PC-9 (cell line): ENCODE results near the gene FRMPD2. TPM values are rescaled to one million over a fixed set of nuclear protein-coding genes. Genes with fewer than 3 reads are reported as not detected.

Experiments used
- BruUV-seq: library from RNA; stranded (reverse); fragments of 400-500 nt; replicated peaks from 2 replicates; lab custom pipeline; 2021; lab: Mats Ljungman, UMichigan
- CTCF ChIA-PET: fragments of 300-600 bp; sonication (Branson Sonifier 250); formaldehyde crosslinking; loops from one replicate; lab custom pipeline; 2022; ENCODE audit warnings: antibody characterized with exemption; lab: Charles Lee
- POLR2A ChIA-PET: fragments of 300-600 bp; sonication (Branson Sonifier 250); formaldehyde crosslinking; loops from one replicate; lab custom pipeline; 2022; ENCODE audit warnings: antibody characterized with exemption; ENCODE audit not compliant: unreplicated experiment; lab: Charles Lee
- DNase-seq, 2 experiments: peaks; one replicate each; pipeline versions ENCODE4 v3.0.0 to v3.0.0-alpha.2; 2015 to 2022; ENCODE audit warnings: mixed read lengths in 1 of 2
- H2AFZ ChIP-seq: fragments of 200-600 bp; sonication (generic); 2 replicates; pipeline ENCODE4 v1.8.1; 2017; ENCODE audit warnings: antibody characterized with exemption
- H3F3A ChIP-seq: fragments of 200-600 bp; sonication (generic); 2 replicates; pipeline ENCODE4 v1.8.1; 2017; ENCODE audit warnings: antibody characterized with exemption, mild to moderate bottlenecking, low read depth; ENCODE audit not compliant: insufficient read depth
- H3K27ac ChIP-seq: fragments of 200-600 bp; sonication (generic); 2 replicates; pipeline ENCODE4 v1.6.1; 2016; ENCODE audit warnings: mixed run types
- H3K27me3 ChIP-seq: fragments of 200-600 bp; sonication (generic); 2 replicates; pipeline ENCODE4 v1.6.1; 2016; ENCODE audit warnings: low read depth, mixed run types; ENCODE audit not compliant: insufficient read depth
- H3K36me3 ChIP-seq: fragments of 200-600 bp; sonication (generic); 2 replicates; pipeline ENCODE4 v1.6.1; 2016; ENCODE audit warnings: low read depth, mixed run types
- H3K4me1 ChIP-seq: fragments of 200-600 bp; sonication (generic); replicated peaks from 2 replicates; pipeline ENCODE4 v1.6.1; 2016; ENCODE audit warnings: mixed run types; ENCODE audit not compliant: insufficient read depth
- H3K4me2 ChIP-seq: fragments of 200-600 bp; sonication (generic); 2 replicates; pipeline ENCODE4 v1.6.1; 2017; ENCODE audit warnings: mixed run types
- H3K4me3 ChIP-seq: fragments of 200-600 bp; sonication (generic); 2 replicates; pipeline ENCODE4 v1.6.1; 2016; ENCODE audit warnings: mixed run types
- H3K79me2 ChIP-seq: fragments of 200-600 bp; sonication (generic); 2 replicates; pipeline ENCODE4 v1.6.1; 2017; ENCODE audit warnings: low read depth, mixed run types
- H3K9me2 ChIP-seq: fragments of 200-600 bp; sonication (generic); 2 replicates; pipeline ENCODE4 v1.8.1; 2017; ENCODE audit warnings: mild to moderate bottlenecking; ENCODE audit not compliant: insufficient read depth
- H3K9me3 ChIP-seq: fragments of 200-600 bp; sonication (generic); 2 replicates; pipeline ENCODE4 v1.8.1; 2016; ENCODE audit warnings: low read depth; ENCODE audit not compliant: insufficient read depth
- H4K20me1 ChIP-seq: fragments of 200-600 bp; sonication (generic); 2 replicates; pipeline ENCODE4 v1.8.1; 2017; ENCODE audit not compliant: insufficient read depth
- EZH2 ChIP-seq: fragments of 200-600 bp; sonication (generic); IDR thresholded peaks from 2 replicates; pipeline ENCODE4 v1.8.0; 2017; ENCODE audit warnings: antibody characterized with exemption, low read depth
- intact Hi-C: fragments of 100-400 bp; cut with micrococcal nuclease; formaldehyde crosslinking; loops from one replicate; pipeline ENCODE4 v1.10.0; 2022; ENCODE audit not compliant: unreplicated experiment
- total RNA-seq: library from RNA; stranded (reverse); gene quantifications from 2 replicates; pipeline ENCODE4 v1.2.3, GENCODE V29; 2021
- TF ChIP-seq, protein P1 (sequence below): fragments of 200-600 bp; sonication (generic); conservative IDR thresholded peaks from 2 replicates; pipeline ENCODE4 v1.6.1; 2017; ENCODE audit warnings: mixed run types, antibody characterized with exemption, mild to moderate bottlenecking, moderate library complexity

Gene FRMPD2
- total RNA-seq, 1 experiment from 2014 or later = 2.4 TPM

DNA sequence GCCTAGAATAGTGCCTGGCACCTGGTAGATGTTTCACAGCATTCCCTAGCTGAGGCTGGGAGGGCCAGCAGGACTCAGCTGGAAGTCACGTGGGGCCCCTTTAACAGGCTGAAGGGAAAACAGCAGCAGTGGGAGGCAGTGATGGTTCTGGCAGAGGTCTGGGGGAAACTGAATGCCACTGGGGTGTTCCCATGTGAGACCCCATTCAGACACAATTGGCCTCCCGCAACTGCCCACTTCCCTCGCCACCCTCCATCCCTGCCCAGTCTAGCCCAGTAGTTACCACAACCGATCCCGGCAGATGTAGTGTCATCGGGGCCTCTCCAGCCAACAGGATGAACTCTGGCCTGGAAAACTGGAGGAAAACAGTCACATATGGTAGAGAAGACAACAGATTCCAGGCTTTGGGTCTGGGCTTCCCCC, 38.3 kb downstream of the FRMPD2 start:
- POLR2A ChIA-PET = no interaction called here
- no peak overlapping the region for H3K4me3 ChIP-seq
- no peaks in the 10 kb centered on the region for H3K9me3 ChIP-seq
- no peak overlapping the region for H2AFZ ChIP-seq
- DNase-seq = no peak
- TF ChIP-seq, protein P1, sequence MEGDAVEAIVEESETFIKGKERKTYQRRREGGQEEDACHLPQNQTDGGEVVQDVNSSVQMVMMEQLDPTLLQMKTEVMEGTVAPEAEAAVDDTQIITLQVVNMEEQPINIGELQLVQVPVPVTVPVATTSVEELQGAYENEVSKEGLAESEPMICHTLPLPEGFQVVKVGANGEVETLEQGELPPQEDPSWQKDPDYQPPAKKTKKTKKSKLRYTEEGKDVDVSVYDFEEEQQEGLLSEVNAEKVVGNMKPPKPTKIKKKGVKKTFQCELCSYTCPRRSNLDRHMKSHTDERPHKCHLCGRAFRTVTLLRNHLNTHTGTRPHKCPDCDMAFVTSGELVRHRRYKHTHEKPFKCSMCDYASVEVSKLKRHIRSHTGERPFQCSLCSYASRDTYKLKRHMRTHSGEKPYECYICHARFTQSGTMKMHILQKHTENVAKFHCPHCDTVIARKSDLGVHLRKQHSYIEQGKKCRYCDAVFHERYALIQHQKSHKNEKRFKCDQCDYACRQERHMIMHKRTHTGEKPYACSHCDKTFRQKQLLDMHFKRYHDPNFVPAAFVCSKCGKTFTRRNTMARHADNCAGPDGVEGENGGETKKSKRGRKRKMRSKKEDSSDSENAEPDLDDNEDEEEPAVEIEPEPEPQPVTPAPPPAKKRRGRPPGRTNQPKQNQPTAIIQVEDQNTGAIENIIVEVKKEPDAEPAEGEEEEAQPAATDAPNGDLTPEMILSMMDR = no peak
- no peak for TF ChIP-seq EZH2
- BruUV-seq = no TSS peak
- H3K27ac ChIP-seq = no peak overlapping the region
- intact Hi-C loops = no loop called here
- CTCF ChIA-PET = no interaction called here
- H3K4me1 ChIP-seq = no peaks in the 10 kb centered on the region
- H3K27me3 ChIP-seq = peaks cover 16% of the 10 kb centered on the region; the same call in 1 of the 2 replicates
- no peaks in the 10 kb centered on the region for H3K36me3 ChIP-seq
- no peaks in the 10 kb centered on the region for H3K79me2 ChIP-seq
- H3K9me2 ChIP-seq = no peaks in the 10 kb centered on the region
- no peak overlapping the region for H3K4me2 ChIP-seq
- no peaks in the 10 kb centered on the region for H4K20me1 ChIP-seq
- H3F3A ChIP-seq = no peaks in the 10 kb centered on the region

GRCh38 chr10:48235501-48235900, 39.0 kb downstream of the FRMPD2 start:
- intact Hi-C loops = no loop called here
- Histone ChIP-seq H3K4me1 (no peaks in the 10 kb centered on the region), H2AFZ (no peak overlapping the region), H4K20me1 (no peaks in the 10 kb centered on the region), H3K27ac (no peak overlapping the region), H3K4me3 (no peak overlapping the region), H3K36me3 (no peaks in the 10 kb centered on the region), H3K9me2 (no peaks in the 10 kb centered on the region), H3F3A (no peaks in the 10 kb centered on the region), H3K79me2 (no peaks in the 10 kb centered on the region), H3K9me3 (no peaks in the 10 kb centered on the region), H3K4me2 (no peak overlapping the region), H3K27me3 (peaks cover 10% of the 10 kb centered on the region; the same call in 1 of the 2 replicates)
- BruUV-seq = no TSS peak
- POLR2A ChIA-PET = no interaction called here
- CTCF ChIA-PET = no interaction called here
- no peak for DNase-seq
- TF ChIP-seq EZH2 = no peak
- TF ChIP-seq, protein P1 = no peak

DNA sequence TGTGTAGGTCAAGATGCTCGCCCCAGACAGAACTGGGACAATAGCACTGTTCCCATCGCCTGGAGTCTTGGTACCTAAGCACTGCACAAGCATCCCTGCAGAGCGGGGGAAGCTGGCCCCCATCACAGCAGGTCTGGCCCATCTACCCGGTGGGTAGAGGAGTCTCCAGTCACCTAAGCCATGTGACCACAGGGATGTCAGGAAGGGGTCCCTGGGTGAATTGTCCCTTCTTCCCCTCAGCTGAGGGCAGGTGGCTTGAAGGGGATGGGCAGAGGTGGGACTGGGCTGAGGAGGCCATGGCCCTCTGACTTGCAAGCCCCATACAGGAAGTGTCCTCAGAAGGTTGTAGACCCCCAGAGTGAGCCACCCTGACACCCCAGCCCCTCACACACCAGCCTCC, 39.7 kb downstream of the FRMPD2 start:
- no peak overlapping the region for H2AFZ ChIP-seq
- no peaks in the 10 kb centered on the region for H3K9me2 ChIP-seq
- H3K79me2 ChIP-seq = no peaks in the 10 kb centered on the region
- no peak for TF ChIP-seq EZH2
- TF ChIP-seq, protein P1 = no peak
- ChIA-PET CTCF (no interaction called here), POLR2A (no interaction called here)
- DNase-seq = no peak
- no peak overlapping the region for H3K27ac ChIP-seq
- H3F3A ChIP-seq = no peaks in the 10 kb centered on the region
- no peak overlapping the region for H3K4me2 ChIP-seq
- intact Hi-C loops = no loop called here
- H3K4me3 ChIP-seq = no peak overlapping the region
- H4K20me1 ChIP-seq = no peaks in the 10 kb centered on the region
- no TSS peak for BruUV-seq
- 0 out of 2 replicates have a peak, but pooled peaks cover 4% of the 10 kb centered on the region for H3K27me3 ChIP-seq
- H3K9me3 ChIP-seq = no peaks in the 10 kb centered on the region
- no peaks in the 10 kb centered on the region for H3K4me1 ChIP-seq
- no peaks in the 10 kb centered on the region for H3K36me3 ChIP-seq
